A549 (cell line): ENCODE data around the gene SPIRE1.

Experiments
- JUN ChIP-seq, 2 experiments: fragments of >200 bp; sonication (Bioruptor Twin); formaldehyde crosslinking; IDR thresholded peaks; 2 replicates in 1 of 2; 3 replicates in 1 of 2; pipeline ENCODE4 v1.6.1; 2016 to 2017
- POLR2A ChIP-seq: IDR thresholded peaks from 2 replicates; pipeline ENCODE4 v1.6.1; 2012; ENCODE audit warnings: mild to moderate bottlenecking, low read length
- RAD21 ChIP-seq, 2 experiments: fragments of >200 bp in 1 of 2; sonication (Bioruptor Twin) in 1 of 2; formaldehyde crosslinking in 1 of 2; IDR thresholded peaks in 1 of 2; conservative IDR thresholded peaks in 1 of 2; 2 replicates in 1 of 2; 3 replicates in 1 of 2; pipeline ENCODE4 v1.6.1; 2012 to 2018; ENCODE audit warnings: inconsistent platforms in 1 of 2
- TF ChIP-seq, protein P1 (sequence below): fragments of >200 bp; sonication (Bioruptor Twin); formaldehyde crosslinking; IDR thresholded peaks from 3 replicates; pipeline ENCODE4 v1.5.1; 2016

GRCh38 chr18:12456441-12456840 lies 201.5 kb downstream of the SPIRE1 start:
- no peak for TF ChIP-seq POLR2A
- no peak for TF ChIP-seq JUN (IDR thresholded peaks at IDR 0.05)
- TF ChIP-seq, protein P1, sequence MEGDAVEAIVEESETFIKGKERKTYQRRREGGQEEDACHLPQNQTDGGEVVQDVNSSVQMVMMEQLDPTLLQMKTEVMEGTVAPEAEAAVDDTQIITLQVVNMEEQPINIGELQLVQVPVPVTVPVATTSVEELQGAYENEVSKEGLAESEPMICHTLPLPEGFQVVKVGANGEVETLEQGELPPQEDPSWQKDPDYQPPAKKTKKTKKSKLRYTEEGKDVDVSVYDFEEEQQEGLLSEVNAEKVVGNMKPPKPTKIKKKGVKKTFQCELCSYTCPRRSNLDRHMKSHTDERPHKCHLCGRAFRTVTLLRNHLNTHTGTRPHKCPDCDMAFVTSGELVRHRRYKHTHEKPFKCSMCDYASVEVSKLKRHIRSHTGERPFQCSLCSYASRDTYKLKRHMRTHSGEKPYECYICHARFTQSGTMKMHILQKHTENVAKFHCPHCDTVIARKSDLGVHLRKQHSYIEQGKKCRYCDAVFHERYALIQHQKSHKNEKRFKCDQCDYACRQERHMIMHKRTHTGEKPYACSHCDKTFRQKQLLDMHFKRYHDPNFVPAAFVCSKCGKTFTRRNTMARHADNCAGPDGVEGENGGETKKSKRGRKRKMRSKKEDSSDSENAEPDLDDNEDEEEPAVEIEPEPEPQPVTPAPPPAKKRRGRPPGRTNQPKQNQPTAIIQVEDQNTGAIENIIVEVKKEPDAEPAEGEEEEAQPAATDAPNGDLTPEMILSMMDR: no peak
- no peak for TF ChIP-seq RAD21 (conservative IDR thresholded peaks at IDR 0.05 in 1 of 2, IDR thresholded peaks at IDR 0.05 in 1 of 2)
